Measurements from ENCODE around the gene PSMB2.

PSMB2 gene

GRCh38 chr1:35642471-35642955, 1.2 kb upstream of the PSMB2 start:
- DNase-seq (ENCODE audit: low spot score), result peak; percentile 26

- DNase-seq (ENCODE audit: low spot score), result peak; percentile 24
Observed at GRCh38 chr1:35640380-35641232, 720 bp downstream of the PSMB2 start.

GRCh38 chr1:35637401-35637809, 3.9 kb downstream of the PSMB2 start:
- DNase-seq (ENCODE audit: low spot score), result peak; percentile 70

DNA sequence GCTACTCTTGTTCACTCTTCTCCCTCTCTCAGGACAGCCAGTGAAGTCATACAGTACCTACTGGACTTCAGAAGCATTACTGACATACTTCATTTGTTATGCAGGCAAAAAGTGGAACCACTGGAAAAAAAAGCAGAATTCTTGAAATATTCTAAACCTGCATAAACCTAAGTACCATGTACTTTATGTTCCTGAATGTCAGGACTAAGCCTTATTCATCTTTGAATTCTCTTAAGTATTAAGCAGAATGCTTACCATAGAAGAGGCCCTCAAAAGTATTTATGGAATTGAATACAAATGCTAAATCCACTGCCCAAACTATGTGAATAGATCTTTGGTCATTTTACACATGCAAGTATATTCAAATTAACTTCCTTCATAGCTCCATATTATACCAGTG, 7.8 kb downstream of the PSMB2 start:
- DNase-seq (ENCODE audit: low spot score), result no peak

DNA sequence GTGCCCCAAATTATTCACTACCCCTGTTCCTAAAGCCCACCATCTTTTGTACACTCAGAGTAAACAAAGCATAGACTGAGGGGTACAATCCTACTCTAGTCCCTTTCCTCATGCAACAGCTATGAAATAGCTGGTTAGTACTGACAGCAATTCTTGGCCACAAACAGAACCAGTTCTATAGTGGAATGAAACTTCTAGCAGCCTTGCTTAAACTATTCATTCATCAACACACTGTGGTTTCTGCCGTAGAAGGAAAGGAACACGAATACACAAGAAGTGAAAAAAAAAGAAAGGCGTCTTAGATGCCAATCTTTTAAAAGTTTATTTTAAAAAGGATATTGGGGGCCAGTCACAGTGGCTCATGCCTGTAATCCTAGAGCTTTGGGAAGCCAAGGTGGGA, 9.9 kb downstream of the PSMB2 start:
- no peak for DNase-seq (ENCODE audit: low spot score)

GRCh38 chr1:35629051-35629450, 12.3 kb downstream of the PSMB2 start:
- no peak for DNase-seq (ENCODE audit: low spot score)

DNA sequence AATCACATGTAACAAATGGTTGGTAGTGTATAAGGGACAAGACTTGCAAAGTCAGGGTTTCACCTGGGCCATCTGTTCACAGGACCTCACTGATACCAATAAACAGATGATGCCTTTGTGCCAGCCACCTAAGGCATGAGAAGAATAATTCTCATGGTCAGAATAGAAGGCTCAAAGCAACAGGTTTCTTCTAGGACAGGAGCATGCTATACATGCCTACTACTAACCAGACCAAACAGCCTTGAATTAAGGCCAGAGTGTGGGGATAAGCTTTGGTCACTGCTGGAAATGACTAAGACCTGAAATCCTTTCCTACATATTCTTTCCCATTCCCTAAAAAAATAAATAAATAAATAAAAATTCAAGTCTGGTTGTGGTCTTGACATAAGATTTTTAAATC, 17.5 kb downstream of the PSMB2 start:
- DNase-seq (ENCODE audit: low spot score), result no peak

- no peak for DNase-seq (ENCODE audit: low spot score)
Observed at GRCh38 chr1:35622510-35623178, 18.7 kb downstream of the PSMB2 start.

GRCh38 chr1:35619237-35620121, 21.8 kb downstream of the PSMB2 start:
- no peak for DNase-seq (ENCODE audit: low spot score)

GRCh38 chr1:35615440-35615839, 25.9 kb downstream of the PSMB2 start:
- DNase-seq (ENCODE audit: low spot score), result no peak

GRCh38 chr1:35611655-35612054, 29.7 kb downstream of the PSMB2 start:
- DNase-seq (ENCODE audit: low spot score), result no peak

DNA sequence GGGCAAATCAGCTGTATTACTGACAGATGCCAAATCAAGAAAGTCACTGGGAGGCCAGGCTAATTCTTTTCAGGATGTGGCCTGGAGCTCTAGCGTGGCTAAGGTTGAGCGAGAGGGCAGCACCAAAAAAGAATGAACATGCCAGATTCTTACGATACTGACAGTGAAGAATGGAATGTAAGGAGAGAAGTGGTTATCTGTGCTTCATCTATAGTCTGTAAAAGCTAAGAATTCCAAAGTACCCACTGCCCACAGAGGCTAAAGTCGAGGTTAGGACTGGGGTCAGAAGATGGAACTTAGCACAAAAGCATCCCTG, 35.5 kb downstream of the PSMB2 start:
- no peak for DNase-seq (ENCODE audit: low spot score)

- no peak for DNase-seq (ENCODE audit: low spot score)
Observed at GRCh38 chr1:35605071-35605866, 36.1 kb downstream of the PSMB2 start.

- DNase-seq (ENCODE audit: low spot score), result no peak
Observed at GRCh38 chr1:35603941-35604340, 37.4 kb downstream of the PSMB2 start.

GRCh38 chr1:35603468-35603867, 37.9 kb downstream of the PSMB2 start:
- DNase-seq (ENCODE audit: low spot score), result no peak

GRCh38 chr1:35600593-35600992, 40.7 kb downstream of the PSMB2 start:
- DNase-seq (ENCODE audit: low spot score), result no peak

DNA sequence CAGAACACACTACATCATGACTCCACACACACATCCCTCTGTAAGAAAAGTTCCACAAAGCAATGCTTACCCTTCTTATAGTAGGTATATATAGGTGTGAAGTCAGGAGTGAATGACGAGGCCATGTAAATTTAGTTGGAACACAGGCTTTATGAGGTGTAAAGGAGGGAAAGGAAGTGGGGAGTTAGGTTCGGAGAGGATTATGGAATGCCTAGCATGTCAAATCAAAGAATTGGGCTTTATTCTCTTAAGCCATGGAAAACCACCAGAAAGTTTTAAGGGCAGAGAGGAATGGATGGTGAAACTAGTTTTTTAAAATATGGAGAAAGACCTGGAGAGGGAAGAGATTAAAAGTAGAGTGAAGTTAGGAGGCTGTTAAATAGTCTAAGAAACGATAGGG, 41.9 kb downstream of the PSMB2 start:
- no peak for DNase-seq (ENCODE audit: low spot score)

DNA sequence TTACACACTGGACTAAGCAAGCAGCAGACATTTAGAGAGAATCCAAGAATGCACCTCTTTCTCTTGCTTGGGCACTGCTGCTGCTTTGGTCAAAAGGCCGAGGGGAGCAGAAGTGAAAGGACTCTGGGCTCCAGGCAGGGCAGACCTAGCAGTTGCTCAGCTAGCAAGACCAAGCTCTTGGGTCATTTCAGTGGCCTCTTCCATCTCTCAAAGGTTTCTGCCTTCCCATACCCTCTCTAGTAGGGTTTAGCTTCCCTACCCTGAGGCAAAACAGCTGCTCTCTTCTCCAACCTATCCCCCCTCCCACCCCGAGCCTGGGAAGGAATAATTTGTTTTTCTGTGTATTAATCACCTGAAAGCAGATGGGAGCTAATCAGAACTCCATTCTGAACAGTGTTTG, 42.4 kb downstream of the PSMB2 start:
- no peak for DNase-seq (ENCODE audit: low spot score)

DNA sequence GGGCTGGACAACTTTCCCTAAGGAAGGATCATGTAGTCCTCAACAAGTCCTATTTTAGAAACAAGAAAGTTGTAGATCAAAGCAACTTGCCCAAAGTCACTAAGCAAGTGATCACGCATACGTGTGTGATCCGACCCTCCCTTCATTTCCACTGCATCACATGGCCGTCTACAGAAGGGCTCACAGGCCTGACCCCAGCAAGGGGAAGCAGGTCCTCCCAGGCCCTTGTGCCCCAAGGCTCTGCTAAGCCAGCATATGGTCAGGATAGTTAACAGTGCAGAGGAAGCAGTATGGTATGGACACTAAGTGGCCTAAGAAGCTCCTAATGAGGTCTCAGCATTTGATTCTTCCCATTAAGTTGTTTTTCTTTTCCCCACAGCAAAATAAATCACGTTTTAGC, 43.5 kb downstream of the PSMB2 start:
- no peak for DNase-seq (ENCODE audit: low spot score)

DNA sequence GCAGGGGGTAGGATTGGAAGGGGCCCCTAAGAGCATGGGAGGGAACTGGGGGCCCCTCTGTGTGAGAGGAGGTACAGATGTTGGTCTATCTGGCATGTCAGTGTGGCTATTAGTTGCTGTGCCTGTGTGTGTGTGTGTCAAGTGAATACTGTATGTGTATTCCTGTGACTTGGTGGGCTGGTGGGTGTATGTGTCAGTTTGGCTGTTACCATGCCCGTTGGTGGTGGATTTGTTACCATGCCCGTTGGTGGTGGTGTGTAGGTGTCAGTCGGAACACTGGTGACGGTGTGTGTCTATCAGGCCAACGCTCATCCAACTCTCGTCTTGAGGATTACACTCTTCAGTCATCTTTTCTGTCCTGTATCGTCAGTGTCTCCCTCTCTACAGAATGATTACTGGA, 45.6 kb downstream of the PSMB2 start:
- DNase-seq (ENCODE audit: low spot score), result no peak

DNA sequence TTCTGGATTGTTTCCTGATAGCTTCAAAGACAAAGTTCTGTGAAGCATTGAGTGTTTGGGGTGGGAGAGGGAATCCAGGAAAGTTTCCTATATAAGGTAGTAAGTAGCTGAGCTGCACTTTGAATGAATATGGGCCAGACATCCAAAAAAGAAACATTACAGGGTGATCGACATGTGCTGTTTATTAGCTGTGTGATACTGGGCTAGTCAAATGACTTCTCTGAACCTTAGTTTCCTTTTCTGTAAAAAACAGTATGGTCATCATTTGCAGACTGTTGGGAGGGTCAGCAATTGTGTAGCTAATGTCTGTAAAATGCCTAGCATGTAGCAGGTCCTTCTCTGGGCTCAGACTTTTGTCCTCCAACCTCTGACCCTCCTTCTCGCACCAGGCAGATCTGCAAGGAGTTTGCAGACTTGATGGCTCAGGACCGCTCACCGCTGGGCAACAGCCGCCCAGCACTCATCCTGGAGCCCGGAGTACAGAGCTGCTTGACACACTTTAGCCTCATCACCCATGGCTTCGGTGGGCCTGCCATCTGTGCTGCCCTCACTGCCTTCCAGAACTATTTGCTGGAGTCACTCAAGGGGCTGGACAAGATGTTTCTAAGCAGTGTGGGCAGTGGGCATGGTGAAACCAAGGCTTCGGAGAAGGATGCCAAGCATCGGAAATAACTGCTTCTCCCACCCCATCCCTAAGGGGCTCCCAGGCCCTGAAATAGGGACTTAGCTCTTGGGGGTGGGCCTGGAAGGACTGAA, 47.1 kb downstream of the PSMB2 start:
- no peak for DNase-seq (ENCODE audit: low spot score)

All from NAMALWA (cell line).